Endothelial cell of umbilical vein (primary cell): ENCODE data around the gene PRRG2. TPM values are rescaled to one million over a fixed set of nuclear protein-coding genes. Genes with fewer than 3 reads are reported as not detected.

ENCODE experiments used
- BruUV-seq: library from RNA; stranded (reverse); fragments of 400-500 nt; replicated peaks from 2 replicates; lab custom pipeline; 2021; lab: Mats Ljungman, UMichigan
- CTCF ChIA-PET: fragments of 300-600, 350-600 bp; sonication (Branson Sonifier 250); formaldehyde crosslinking; loops from one replicate; lab custom pipeline; 2021; ENCODE audit warnings: antibody characterized with exemption, inconsistent platforms; lab: Charles Lee
- POLR2A ChIA-PET: fragments of 300-600, 350-600 bp; sonication (Branson Sonifier 250); formaldehyde crosslinking; loops from one replicate; lab custom pipeline; 2021; ENCODE audit warnings: antibody characterized with exemption, inconsistent platforms; lab: Charles Lee
- DNase-seq: peaks from one replicate; pipeline ENCODE4 v3.0.0-alpha.2; 2011; ENCODE audit warnings: low read depth, low spot score
- FAIRE-seq: peaks from 2 replicates; lab custom pipeline; 2011; peaks lifted over from hg19 to GRCh38; lab: Jason Lieb, UNC
- H2AFZ ChIP-seq: 2 replicates; pipeline ENCODE4 v1.6.0; 2012; ENCODE audit warnings: low read depth, low read length, control low read depth, inconsistent platforms
- H3K27ac ChIP-seq: 2 replicates; pipeline ENCODE4 v1.5.1; 2011; ENCODE audit warnings: low read depth, mild to moderate bottlenecking, control low read depth, low read length, moderate library complexity; ENCODE audit not compliant: insufficient read depth
- H3K27me3 ChIP-seq, 2 experiments: 2 replicates each; pipeline versions ENCODE4 v1.6.0 to v1.6.1; 2011; ENCODE audit warnings: low read length in 2 of 2, mixed read lengths in 1 of 2; ENCODE audit not compliant: control insufficient read depth in 2 of 2, insufficient read depth in 2 of 2
- H3K36me3 ChIP-seq, 2 experiments: 2 replicates in 1 of 2; 3 replicates in 1 of 2; pipeline ENCODE4 v1.5.1; 2011; ENCODE audit warnings: low read length in 2 of 2, mild to moderate bottlenecking in 1 of 2, moderate library complexity in 1 of 2; ENCODE audit not compliant: control insufficient read depth in 2 of 2, insufficient read depth in 2 of 2; ENCODE audit errors: extremely low read depth in 1 of 2
- H3K4me1 ChIP-seq: 3 replicates; pipeline ENCODE4 v1.5.1; 2011; ENCODE audit warnings: mild to moderate bottlenecking, low read length; ENCODE audit not compliant: control insufficient read depth, insufficient read depth; ENCODE audit errors: extremely low read depth
- H3K4me2 ChIP-seq: 2 replicates; pipeline ENCODE4 v1.6.1; 2011; ENCODE audit warnings: low read length, control low read depth, mixed read lengths; ENCODE audit not compliant: insufficient read depth
- H3K4me3 ChIP-seq, 3 experiments: fragments of 200-600 bp in 1 of 3; sonication (generic), shearing (Covaris generic) in 1 of 3; replicated peaks in 1 of 3; 2 replicates each; pipeline ENCODE4 v1.5.1; 2011 to 2016; ENCODE audit warnings: control low read depth in 3 of 3, low read length in 3 of 3, mild to moderate bottlenecking in 2 of 3, inconsistent platforms in 1 of 3, low read depth in 1 of 3, moderate library complexity in 1 of 3; ENCODE audit not compliant: insufficient read depth in 1 of 3
- H3K79me2 ChIP-seq: 2 replicates; pipeline ENCODE4 v1.6.0; 2012; ENCODE audit warnings: low read length, inconsistent platforms; ENCODE audit not compliant: control insufficient read depth, insufficient read depth
- H3K9ac ChIP-seq: replicated peaks from 2 replicates; pipeline ENCODE3; 2011; ENCODE audit warnings: low read length, control low read depth; ENCODE audit not compliant: insufficient read depth; ENCODE audit errors: extremely low read depth
- H3K9me1 ChIP-seq: replicated peaks from 3 replicates; pipeline ENCODE4 v1.6.0; 2011; ENCODE audit warnings: mild to moderate bottlenecking, low read length; ENCODE audit not compliant: control insufficient read depth, insufficient read depth; ENCODE audit errors: extremely low read depth
- H3K9me3 ChIP-seq: replicated peaks from 2 replicates; pipeline ENCODE4 v1.5.1; 2012; ENCODE audit warnings: low read length, inconsistent platforms; ENCODE audit not compliant: control insufficient read depth, insufficient read depth
- H4K20me1 ChIP-seq: replicated peaks from 2 replicates; pipeline ENCODE3; 2011; ENCODE audit warnings: mild to moderate bottlenecking, low read length; ENCODE audit not compliant: control insufficient read depth, insufficient read depth; ENCODE audit errors: extremely low read depth
- CTCF ChIP-seq, 2 donors: IDR thresholded peaks; 1 replicate in 1 of 2; 2 replicates in 1 of 2; pipeline ENCODE4 v1.5.1; 2011; ENCODE audit warnings: low read length in 2 of 2, mild to moderate bottlenecking in 2 of 2, moderate library complexity in 2 of 2, control low read depth in 1 of 2, inconsistent platforms in 1 of 2, low read depth in 1 of 2; ENCODE audit not compliant: insufficient read depth in 1 of 2; ENCODE audit errors: extremely low read depth in 1 of 2
- EZH2 ChIP-seq: IDR thresholded peaks from 2 replicates; pipeline ENCODE4 v1.6.1; 2012; ENCODE audit warnings: borderline replicate concordance, low read depth, mild to moderate bottlenecking, moderate library complexity, low read length, inconsistent platforms; ENCODE audit not compliant: severe bottlenecking
- FOS ChIP-seq: IDR thresholded peaks from 2 replicates; pipeline ENCODE4 v1.6.1; 2011; ENCODE audit warnings: mild to moderate bottlenecking, low read length, moderate library complexity, borderline replicate concordance; ENCODE audit not compliant: insufficient read depth
- GATA2 ChIP-seq: IDR thresholded peaks from 2 replicates; pipeline ENCODE4 v1.7.0; 2011; ENCODE audit warnings: low read depth, mild to moderate bottlenecking, moderate library complexity, mixed read lengths, low read length; ENCODE audit not compliant: insufficient read length, insufficient read depth
- JUN ChIP-seq: IDR thresholded peaks from 2 replicates; pipeline ENCODE4 v1.6.1; 2011; ENCODE audit warnings: borderline replicate concordance, low read depth; ENCODE audit not compliant: insufficient read length, insufficient read depth
- MAX ChIP-seq: IDR thresholded peaks from 2 replicates; pipeline ENCODE4 v1.6.1; 2011; ENCODE audit not compliant: insufficient read depth, insufficient read length
- MYC ChIP-seq: IDR thresholded peaks from one replicate; pipeline ENCODE4 v1.6.1; 2011; ENCODE audit warnings: mild to moderate bottlenecking, low read depth, low read length
- POLR2A ChIP-seq: IDR thresholded peaks from 2 replicates; pipeline ENCODE4 v1.6.1; 2012; ENCODE audit warnings: low read depth, mild to moderate bottlenecking, control low read depth, low read length
- POLR2AphosphoS5 ChIP-seq: IDR thresholded peaks from 2 replicates; pipeline ENCODE4 v1.6.1; 2012; ENCODE audit warnings: low read depth, mild to moderate bottlenecking, control low read depth, low read length, moderate library complexity; ENCODE audit not compliant: insufficient read depth
- dilution Hi-C: fragments of 300-500 bp; cut with MboI; formaldehyde crosslinking; loops from one replicate; pipeline ENCODE4 v1.15.0; 2019; ENCODE audit warnings: low sequenced_read_pairs; ENCODE audit not compliant: extremely low pct_ligation_motif_present
- intact Hi-C: fragments of 100-400 bp; cut with micrococcal nuclease; formaldehyde crosslinking; loops from one replicate; pipeline ENCODE4 v1.10.0; 2022
- polyA plus RNA-seq, 4 experiments: library from polyadenylated mRNA; depleted of rRNA in 3 of 4; stranded (reverse) in 3 of 4; unstranded in 1 of 4; fragments of >200 nt; gene quantifications; 2 replicates each; pipeline versions ENCODE4 v1.2.1 to v1.2.3, GENCODE V29; 2011 to 2012; ENCODE audit warnings: missing spikeins in 1 of 4
- total RNA-seq: library from RNA; stranded (reverse); gene quantifications from 2 replicates; pipeline ENCODE4 v1.2.3, GENCODE V29; 2021

PRRG2 gene
- total and polyA plus RNA-seq, 2 donors (not counting 3 experiments of a cell fraction or from before 2014, with no cell fraction given), result 2.6 to 2.9 TPM

- dilution Hi-C loops, result no loop called here
- intact Hi-C loops, result no loop called here
- peaks cover 10 to 44% of the 10 kb centered on the region in 2 experiments for H3K36me3 ChIP-seq
- TF ChIP-seq JUN, result no peak
- TF ChIP-seq FOS, result no peak
- no peak for TF ChIP-seq CTCF (IDR thresholded peaks at IDR 0.05; ENCODE audit: extremely low read depth in 1 of 2, insufficient read depth in 1 of 2, low read depth in 1 of 2, low read length in 2 of 2)
- no peak for TF ChIP-seq MYC
- no peak for TF ChIP-seq POLR2A
- no peak for TF ChIP-seq EZH2
- TF ChIP-seq MAX, result no peak
- TF ChIP-seq GATA2, result no peak
- TF ChIP-seq POLR2AphosphoS5, result no peak
- H4K20me1 ChIP-seq, result no peaks in the 10 kb centered on the region
- H3K4me2 ChIP-seq, result no peak overlapping the region
- H3K4me1 ChIP-seq, result no peaks in the 10 kb centered on the region
- H3K27ac ChIP-seq, result no peak overlapping the region
- H2AFZ ChIP-seq, result no peak overlapping the region
- no peaks in the 10 kb centered on the region for H3K27me3 ChIP-seq
- H3K4me3 ChIP-seq, result no peak overlapping the region
- H3K9me1 ChIP-seq, result no peaks in the 10 kb centered on the region
- ChIA-PET CTCF (no interaction called here), POLR2A (no interaction called here)
- H3K9me3 ChIP-seq, result no peaks in the 10 kb centered on the region
- DNase-seq (no peak), FAIRE-seq (no peak)
- no peak overlapping the region for H3K9ac ChIP-seq
- H3K79me2 ChIP-seq, result peaks cover 39% of the 10 kb centered on the region
- BruUV-seq, result no TSS peak
Observed at GRCh38 chr19:49601482-49602038, 20.4 kb downstream of the PRRG2 start.
